ENCODE measurements around the gene TACC2.
"Not testable (repeated sequence)": the region's sequence is repeated elsewhere in the genome, so short reads cannot be mapped to it uniquely, and the experiment has no call there.

Gene TACC2

GRCh38 chr10:122096181-122096580 is 107.2 kb downstream of the TACC2 start:
- DNase-seq = not testable (repeated sequence)

- no peak for DNase-seq
Observed at GRCh38 chr10:122096705-122097104, 107.7 kb downstream of the TACC2 start.

GRCh38 chr10:122097935-122098334 is 109.0 kb downstream of the TACC2 start:
- DNase-seq = no peak

GRCh38 chr10:122098924-122099323 is 110.0 kb downstream of the TACC2 start:
- no peak for DNase-seq

GRCh38 chr10:122099562-122099961 is 110.6 kb downstream of the TACC2 start:
- no peak for DNase-seq

- DNase-seq = no peak
Observed at GRCh38 chr10:122102146-122102868, 113.3 kb downstream of the TACC2 start.

- no peak for DNase-seq
Observed at GRCh38 chr10:122102869-122103525, 114.0 kb downstream of the TACC2 start.

- DNase-seq = no peak
Observed at GRCh38 chr10:122103592-122103991, 114.6 kb downstream of the TACC2 start.

GRCh38 chr10:122108786-122109185 is 119.8 kb downstream of the TACC2 start:
- DNase-seq = not testable (repeated sequence)

- no peak for DNase-seq
Observed at GRCh38 chr10:122112021-122112616, 123.2 kb downstream of the TACC2 start.

- no peak for DNase-seq
Observed at GRCh38 chr10:122112625-122113160, 123.7 kb downstream of the TACC2 start.

- no peak for DNase-seq
Observed at GRCh38 chr10:122113161-122113944, 124.4 kb downstream of the TACC2 start.

- DNase-seq = no peak
Observed at GRCh38 chr10:122113945-122114747, 125.2 kb downstream of the TACC2 start.

GRCh38 chr10:122115874-122116273 is 126.9 kb downstream of the TACC2 start:
- no peak for DNase-seq

GRCh38 chr10:122116331-122116730 is 127.4 kb downstream of the TACC2 start:
- no peak for DNase-seq

GRCh38 chr10:122117475-122117874 is 128.5 kb downstream of the TACC2 start:
- DNase-seq = no peak

- no peak for DNase-seq
Observed at GRCh38 chr10:122120008-122120744, 131.2 kb downstream of the TACC2 start.

- DNase-seq = no peak
Observed at GRCh38 chr10:122121059-122121458, 132.1 kb downstream of the TACC2 start.

- DNase-seq = no peak
Observed at GRCh38 chr10:122122493-122122892, 133.5 kb downstream of the TACC2 start.

GRCh38 chr10:122123186-122123585 is 134.2 kb downstream of the TACC2 start:
- DNase-seq = no peak

- no peak for DNase-seq
Observed at GRCh38 chr10:122124342-122124741, 135.4 kb downstream of the TACC2 start.
